ENCODE data around the gene SHISA9.

DNA sequence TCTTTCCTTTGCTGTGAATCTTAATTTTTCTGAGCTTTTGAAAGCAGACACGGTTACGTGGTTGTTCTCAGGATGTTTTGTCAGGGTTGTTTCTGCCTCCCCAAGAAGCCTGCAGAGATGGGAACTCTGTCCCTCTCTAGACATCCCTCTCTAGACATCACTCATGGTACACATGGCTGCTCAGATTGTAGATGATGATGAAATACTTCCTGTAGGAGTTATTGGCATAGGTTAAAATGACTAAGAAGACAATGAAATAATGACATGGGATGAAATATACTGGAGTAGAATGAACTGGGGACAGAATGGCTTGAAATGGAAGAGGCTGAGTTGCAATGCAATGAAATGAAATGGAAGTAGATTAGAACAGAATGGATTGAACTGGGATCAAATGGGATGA lies 253.4 kb downstream of the SHISA9 start:
- TF ChIP-seq POLR2A (IDR thresholded peaks at IDR 0.05) (no peak), CTCF (IDR thresholded peaks at IDR 0.05) (no peak)
